Stimulated activated CD8-positive, alpha-beta memory T cell treated with anti-CD3 and anti-CD28 coated beads, Interleukin-4, amount 100 ng/mL, for 24 hours (primary cell): ENCODE measurements around the gene GNG7.
"Not testable (repeated sequence)": the region's sequence is repeated elsewhere in the genome, so short reads cannot be mapped to it uniquely, and the experiment has no call there.

Experiments used
- DNase-seq: peaks from one replicate; pipeline ENCODE4 v3.0.0-alpha.2; 2020; ENCODE audit warnings: low read depth

The GNG7 gene

GRCh38 chr19:2713170-2713569 is 10.7 kb upstream of the GNG7 start:
- DNase-seq = not testable (repeated sequence)

DNA sequence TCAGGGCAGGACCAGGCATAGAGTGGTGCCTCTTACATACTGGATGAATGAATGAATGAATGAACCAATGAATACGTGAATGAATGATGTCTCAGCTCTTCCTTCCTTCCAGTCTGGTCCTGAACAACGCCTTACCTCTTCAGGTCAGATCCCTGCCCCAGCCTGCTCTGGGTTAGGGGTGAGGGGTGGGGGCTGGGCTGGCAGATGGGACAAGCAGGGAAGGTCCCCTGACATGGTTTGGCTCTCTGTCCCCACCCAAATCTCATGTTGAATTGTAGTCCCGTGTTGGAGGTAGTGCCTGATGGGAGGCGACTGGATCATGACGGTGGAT is 9.3 kb upstream of the GNG7 start:
- no peak for DNase-seq

- no peak for DNase-seq
These were observed 8.8 kb upstream of the GNG7 start for GRCh38 chr19:2711172-2711874.

GRCh38 chr19:2706251-2706650 is 3.8 kb upstream of the GNG7 start:
- no peak for DNase-seq

- DNase-seq = no peak
These were observed 1.3 kb upstream of the GNG7 start for GRCh38 chr19:2703691-2704216.

GRCh38 chr19:2703077-2703437 is 563 bp upstream of the GNG7 start:
- no peak for DNase-seq

DNA sequence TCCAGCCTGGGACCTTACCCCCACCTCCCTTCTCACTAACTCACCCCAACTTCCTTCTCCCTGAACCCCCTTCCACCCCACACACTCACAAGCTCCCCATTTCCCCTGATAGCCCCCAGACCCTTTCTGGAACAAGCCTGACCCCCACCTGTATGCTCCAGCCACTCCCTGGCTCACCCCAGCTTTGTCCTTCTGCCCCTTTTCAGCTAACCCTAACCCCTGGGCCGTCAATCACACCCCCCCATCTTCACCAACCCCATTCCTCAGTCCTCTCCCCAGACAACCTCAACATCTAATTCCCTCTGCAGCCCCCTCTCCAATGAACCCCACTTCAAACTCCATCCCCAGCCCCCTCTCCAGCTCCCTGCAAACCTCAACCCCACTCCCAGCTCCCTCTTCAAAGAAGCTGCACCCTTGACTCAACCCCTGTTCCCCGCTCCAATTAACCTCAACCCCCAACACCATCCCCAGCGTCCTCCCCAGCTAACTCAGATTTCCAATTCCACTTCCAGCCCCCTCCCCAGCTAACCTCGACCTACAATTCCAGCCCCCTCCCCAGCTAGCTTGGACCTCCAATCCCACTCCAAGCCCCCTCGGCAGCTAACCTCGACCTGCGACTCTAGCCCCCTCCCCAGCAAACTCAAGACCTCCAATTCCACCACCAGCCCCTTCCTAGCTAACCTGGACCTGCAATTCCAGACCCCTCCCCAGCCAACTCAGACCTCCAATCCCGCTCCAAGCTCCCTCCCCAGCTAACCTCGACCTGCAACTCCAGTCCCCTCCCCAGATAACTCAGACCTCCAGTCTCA is 929 bp downstream of the GNG7 start:
- no peak for DNase-seq

DNA sequence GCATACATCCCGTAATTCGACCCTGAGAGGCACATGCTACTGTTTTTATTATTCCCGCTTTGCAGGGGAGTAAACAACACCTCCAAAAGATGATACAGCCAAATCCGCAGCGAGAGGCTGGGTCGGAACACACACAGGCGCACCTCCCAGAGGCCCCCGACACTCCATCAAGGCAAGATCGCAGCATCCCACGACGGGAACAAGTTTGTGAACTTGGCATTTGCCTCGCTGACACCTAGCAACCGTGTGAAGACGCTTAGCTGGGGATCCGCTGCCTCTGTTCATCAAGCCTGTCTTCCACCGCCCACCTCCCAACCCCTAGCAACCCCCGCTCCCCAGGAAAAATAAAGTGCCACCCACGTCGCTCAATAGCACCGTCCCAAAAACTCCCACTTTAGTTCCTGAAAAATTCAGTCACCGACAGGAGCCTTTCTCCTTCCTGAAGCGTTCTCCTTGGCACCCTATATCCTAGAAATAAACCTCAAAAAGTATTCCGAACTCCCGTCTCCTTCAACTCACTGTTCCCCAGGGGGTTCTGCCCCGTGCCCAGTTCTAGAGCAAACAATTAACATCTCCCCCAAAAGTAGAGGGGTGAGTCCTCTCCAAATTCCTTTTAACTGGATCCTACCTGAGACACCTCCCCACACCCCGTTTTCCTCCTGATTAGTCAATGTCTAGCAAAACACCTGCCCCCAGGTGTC is 1.7 kb downstream of the GNG7 start:
- no peak for DNase-seq

DNA sequence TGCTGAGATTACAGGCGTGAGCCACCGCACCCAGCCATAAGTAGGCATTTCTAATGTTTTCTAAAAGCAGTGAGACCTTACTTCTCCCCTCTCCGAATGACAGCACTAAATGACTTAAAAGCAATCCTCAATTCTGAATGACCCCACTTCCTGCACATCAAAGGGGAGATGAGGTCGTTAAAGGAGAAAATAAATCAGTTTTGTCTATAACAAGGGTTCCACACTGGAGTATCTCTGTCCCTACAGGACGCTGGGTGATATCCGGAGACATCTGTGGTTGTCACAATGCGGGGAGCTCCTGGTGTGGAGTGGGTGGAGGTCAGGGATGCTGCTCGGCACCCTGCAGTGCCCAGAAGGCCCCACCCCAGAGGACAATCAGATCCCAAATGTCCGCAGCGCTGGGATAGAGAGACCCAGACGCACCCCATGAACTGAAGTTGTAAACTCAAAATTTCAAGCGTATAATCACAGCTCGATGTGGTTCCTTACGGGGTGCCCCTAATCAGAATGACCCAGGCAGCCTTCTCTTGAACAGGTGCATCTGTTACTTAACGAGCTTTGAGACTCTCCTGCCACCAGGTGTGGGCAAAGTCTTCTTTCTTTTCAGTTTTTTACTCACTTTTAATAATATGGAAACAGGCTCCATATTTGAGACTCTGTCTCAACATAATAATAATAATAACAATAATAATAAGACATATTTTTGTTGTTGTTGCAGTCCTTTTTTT is 2.9 kb downstream of the GNG7 start:
- no peak for DNase-seq

- no peak for DNase-seq
These were observed 8.3 kb downstream of the GNG7 start for GRCh38 chr19:2694196-2694595.

- no peak for DNase-seq
These were observed 8.9 kb downstream of the GNG7 start for GRCh38 chr19:2693492-2694160.

- DNase-seq = no peak
These were observed 10.5 kb downstream of the GNG7 start for GRCh38 chr19:2691951-2692350.

GRCh38 chr19:2690856-2691255 is 11.6 kb downstream of the GNG7 start:
- DNase-seq = no peak

GRCh38 chr19:2686360-2686759 is 16.1 kb downstream of the GNG7 start:
- DNase-seq = no peak

GRCh38 chr19:2685204-2685704 is 17.2 kb downstream of the GNG7 start:
- DNase-seq = no peak

GRCh38 chr19:2683430-2684003 is 19.0 kb downstream of the GNG7 start:
- no peak for DNase-seq

DNA sequence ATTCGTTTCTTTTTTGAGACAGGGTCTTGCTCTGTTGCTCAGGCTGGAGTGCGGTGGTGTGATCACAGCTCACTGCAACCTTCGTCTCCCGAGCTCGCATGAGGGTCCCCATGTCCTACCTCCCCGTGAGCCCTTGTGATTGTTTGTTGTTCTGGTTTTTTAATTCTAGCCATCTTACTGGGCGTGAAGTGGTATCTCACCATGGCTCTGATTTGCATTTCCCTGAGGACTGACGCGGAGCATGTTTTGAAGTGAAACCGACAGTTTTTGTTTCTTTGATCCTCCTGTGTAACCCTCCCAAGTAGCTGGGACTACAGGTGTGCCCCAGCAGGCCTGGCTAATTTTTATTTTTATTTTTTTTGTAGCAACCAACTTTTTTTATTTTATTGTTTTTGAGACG is 21.7 kb downstream of the GNG7 start:
- DNase-seq = no peak

- no peak for DNase-seq
These were observed 23.1 kb downstream of the GNG7 start for GRCh38 chr19:2679439-2679838.

- DNase-seq = not testable (repeated sequence)
These were observed 23.5 kb downstream of the GNG7 start for GRCh38 chr19:2678948-2679347.

- no peak for DNase-seq
These were observed 24.3 kb downstream of the GNG7 start for GRCh38 chr19:2678044-2678671.

DNA sequence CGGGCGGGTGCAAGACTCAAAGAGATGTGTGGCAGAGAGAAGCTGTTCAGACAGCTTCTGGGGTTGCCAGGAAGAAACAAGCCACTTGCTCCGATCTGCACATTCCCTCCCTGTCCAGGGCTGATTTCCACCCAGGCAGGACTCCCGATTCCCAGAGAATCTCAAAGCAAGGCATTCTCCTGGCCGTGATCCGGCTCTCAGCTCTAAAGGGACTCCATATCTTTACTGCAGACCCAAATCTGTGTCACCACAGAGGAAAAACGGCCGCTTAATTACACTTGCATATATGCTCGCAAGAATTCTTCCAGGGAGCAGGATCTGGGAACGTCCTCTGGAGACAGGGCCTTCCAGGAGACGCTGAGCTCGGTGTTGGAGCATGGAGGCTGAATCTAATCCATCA is 25.7 kb downstream of the GNG7 start:
- DNase-seq = no peak
